LNCaP clone FGC (cell line): ENCODE results near the gene SNRNP27.
"Not testable (repeated sequence)": the region's sequence is repeated elsewhere in the genome, so short reads cannot be mapped to it uniquely, and the experiment has no call there.

Experiments used
- DNase-seq: peaks from one replicate; pipeline ENCODE4 v3.0.0-alpha.2; 2011; ENCODE audit warnings: low read depth
- H3K4me3 ChIP-seq: 2 replicates; pipeline ENCODE4 v1.5.1; 2011; ENCODE audit warnings: mild to moderate bottlenecking, low read depth, low read length, control low read depth
- CTCF ChIP-seq: IDR thresholded peaks from 2 replicates; pipeline ENCODE4 v1.5.1; 2012; ENCODE audit warnings: mild to moderate bottlenecking; ENCODE audit not compliant: control insufficient read depth, insufficient read depth; ENCODE audit errors: extremely low read depth

The SNRNP27 gene

DNA sequence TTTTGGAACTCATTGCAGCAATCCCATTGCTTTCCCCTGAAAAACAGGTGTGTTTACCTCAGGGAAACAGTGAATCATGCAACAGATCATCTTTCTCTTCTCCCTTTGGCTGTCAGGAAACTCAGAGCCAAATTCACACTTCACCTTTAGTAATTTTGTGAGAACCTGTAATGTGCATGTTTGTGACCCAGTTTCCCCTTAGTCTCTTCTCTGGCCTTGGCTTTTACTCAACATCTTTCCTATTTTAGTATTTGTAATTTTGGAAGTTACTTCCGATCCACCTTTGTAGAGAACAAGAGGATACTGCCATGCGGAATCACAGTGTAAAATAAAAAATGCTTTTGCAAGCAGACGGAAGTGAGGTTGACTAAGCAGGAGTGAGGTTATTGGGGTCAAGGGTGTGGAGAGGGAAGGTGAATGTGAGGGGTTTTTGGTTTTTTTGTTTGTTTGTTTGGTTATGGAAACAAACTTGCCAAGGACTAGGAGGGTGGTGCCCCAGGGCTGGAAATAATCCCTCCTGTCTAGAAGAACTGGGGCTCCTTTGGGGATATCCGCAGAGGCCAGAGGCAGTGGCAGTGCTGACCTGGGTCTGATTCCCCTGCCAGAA, 53.7 kb downstream of the SNRNP27 start:
- no peak overlapping the region for H3K4me3 ChIP-seq
- no peak for DNase-seq
- TF ChIP-seq CTCF: no peak

DNA sequence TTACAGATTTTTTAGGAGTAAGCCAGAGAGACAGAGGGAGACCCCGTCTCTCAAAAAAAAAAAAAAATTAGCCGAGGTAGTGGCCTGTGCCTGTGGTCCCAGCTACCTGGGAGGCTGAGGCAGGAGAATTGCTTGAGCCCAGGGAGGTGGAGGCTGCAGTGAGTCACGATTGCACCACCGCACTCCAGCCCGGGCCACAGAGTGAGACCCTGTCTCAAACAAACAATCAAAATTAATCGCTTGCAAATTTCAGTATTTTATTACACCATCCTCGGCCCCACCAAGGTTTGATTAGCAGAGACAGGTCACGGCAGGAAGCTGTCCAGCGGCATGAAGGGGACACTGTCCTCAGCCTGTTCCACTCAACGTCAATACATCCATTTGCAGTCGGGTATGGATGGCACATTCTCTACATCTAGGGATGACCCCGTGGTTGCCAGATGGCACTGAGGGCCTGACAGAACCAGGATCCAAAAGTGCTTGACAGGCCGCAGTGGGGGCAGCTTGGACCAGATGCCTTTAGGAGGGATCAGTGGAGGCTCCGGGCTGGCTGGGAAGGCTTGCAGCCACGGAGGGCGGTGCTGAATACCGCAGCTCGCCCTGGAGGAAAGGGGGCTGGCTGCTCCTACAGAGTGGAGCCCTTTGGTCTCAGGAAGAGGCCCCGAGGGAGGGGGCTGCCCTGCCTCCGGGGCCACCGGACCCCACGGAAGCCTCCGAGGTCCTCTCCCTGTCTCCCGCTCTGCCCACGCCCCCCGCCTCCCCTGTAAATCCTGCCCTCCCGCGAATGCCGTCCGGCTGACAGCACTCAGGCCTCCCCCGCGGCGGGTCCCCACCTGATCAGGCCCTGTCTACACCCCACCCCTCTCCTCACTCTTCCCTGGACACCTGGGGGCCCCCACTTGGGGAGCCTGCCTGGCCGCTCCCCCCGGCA, 54.5 kb downstream of the SNRNP27 start:
- DNase-seq: no peak
- no peak for TF ChIP-seq CTCF
- no peak overlapping the region for H3K4me3 ChIP-seq

DNA sequence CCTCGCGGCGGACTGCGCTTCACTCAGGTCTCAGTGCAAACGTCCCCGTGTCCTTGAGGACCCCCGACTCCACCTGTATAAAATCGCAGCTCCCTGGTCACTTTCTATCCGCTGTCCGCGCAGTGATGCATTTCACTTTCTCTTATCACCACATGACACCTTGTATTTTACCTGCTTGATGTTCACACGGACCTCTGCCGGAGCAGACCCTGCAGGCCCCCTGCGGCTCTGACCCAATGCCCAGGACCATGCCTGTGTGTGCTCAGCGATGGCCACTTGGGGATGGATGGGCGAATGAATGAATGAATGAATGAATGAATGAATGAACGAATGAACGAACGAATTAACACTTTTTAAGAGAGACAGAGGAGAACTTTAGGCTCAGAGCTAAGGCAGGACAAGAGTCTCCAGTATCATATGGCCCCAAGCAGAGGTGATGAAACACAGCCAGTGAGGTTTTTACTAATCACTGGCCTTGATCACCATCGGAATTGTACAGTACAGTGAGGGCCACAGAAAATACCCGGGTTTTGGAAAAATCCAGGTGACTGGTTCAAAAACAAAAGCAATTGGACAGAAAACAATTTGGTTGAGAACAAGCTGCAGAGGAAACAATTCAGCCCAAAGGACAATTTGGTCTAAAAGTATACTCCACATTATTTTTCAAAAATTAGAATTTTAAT, 55.3 kb downstream of the SNRNP27 start:
- no peak for DNase-seq
- H3K4me3 ChIP-seq: no peak overlapping the region
- TF ChIP-seq CTCF: no peak

DNA sequence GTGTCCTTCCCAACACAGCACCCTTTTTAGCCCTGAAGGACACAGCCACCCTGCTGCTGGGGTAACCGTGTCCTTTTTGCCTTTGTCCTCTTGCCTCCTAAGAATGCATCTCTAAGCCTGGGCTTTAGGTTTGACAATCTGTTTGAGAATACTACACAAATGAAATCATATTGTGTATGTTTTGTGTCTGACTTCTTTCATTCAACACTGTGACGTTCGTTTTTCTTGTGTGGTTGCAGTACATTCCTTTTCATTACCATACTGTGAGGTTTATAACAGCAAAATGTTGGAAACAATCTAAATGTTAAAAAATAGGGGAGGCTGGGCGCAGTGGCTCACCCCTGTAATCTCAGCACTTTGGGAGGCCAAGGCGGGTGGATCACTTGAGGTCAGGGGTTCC, 56.5 kb downstream of the SNRNP27 start:
- DNase-seq: no peak
- H3K4me3 ChIP-seq: no peak overlapping the region
- no peak for TF ChIP-seq CTCF

GRCh38 chr2:69950671-69951070, 56.9 kb downstream of the SNRNP27 start:
- H3K4me3 ChIP-seq, DNase-seq: not testable (repeated sequence)

GRCh38 chr2:69952336-69953115, 58.8 kb downstream of the SNRNP27 start:
- H3K4me3 ChIP-seq: no peak overlapping the region
- no peak for DNase-seq
- TF ChIP-seq CTCF: no peak
